SH-SY5Y (cell line): ENCODE results near the gene CGNL1.

Source experiments
- GATA2 ChIP-seq: IDR thresholded peaks from 2 replicates; pipeline ENCODE4 v1.6.1; 2011; ENCODE audit warnings: mild to moderate bottlenecking, low read depth, low read length
- GATA3 ChIP-seq: IDR thresholded peaks from 2 replicates; pipeline ENCODE4 v1.6.1; 2011; ENCODE audit warnings: low read depth, mild to moderate bottlenecking, low read length, moderate library complexity

GRCh38 chr15:57537072-57537471 is 160.8 kb downstream of the CGNL1 start:
- TF ChIP-seq GATA3: no peak
- TF ChIP-seq GATA2: no peak
